Suprapubic skin (tissue), 4 donors: Measurements from ENCODE around the gene PEX6. TPM values are rescaled to one million over a fixed set of nuclear protein-coding genes. Genes with fewer than 3 reads are reported as not detected.

Source experiments
- DNase-seq, 2 donors: peaks; one replicate each; pipeline ENCODE4 v3.0.0-alpha.2; 2019; ENCODE audit warnings: low spot score in 2 of 2
- H3K27ac ChIP-seq: fragments of 200-600 bp; sonication (generic); one replicate; pipeline ENCODE4 v1.5.1; 2019
- H3K27me3 ChIP-seq: fragments of 200-600 bp; sonication (generic); one replicate; pipeline ENCODE4 v1.5.1; 2019
- H3K36me3 ChIP-seq: fragments of 200-600 bp; sonication (generic); one replicate; pipeline ENCODE4 v1.5.1; 2019
- H3K4me1 ChIP-seq: fragments of 200-600 bp; sonication (generic); one replicate; pipeline ENCODE4 v1.5.1; 2019
- H3K4me3 ChIP-seq: fragments of 200-600 bp; sonication (generic); one replicate; pipeline ENCODE4 v1.5.1; 2019; ENCODE audit warnings: mild to moderate bottlenecking
- H3K9me3 ChIP-seq: fragments of 200-600 bp; sonication (generic); one replicate; pipeline ENCODE4 v1.5.1; 2019
- EP300 ChIP-seq: sonication (generic); formaldehyde crosslinking; IDR thresholded peaks from one replicate; pipeline ENCODE4 v1.6.1; 2017; ENCODE audit warnings: antibody characterized with exemption
- POLR2A ChIP-seq, 2 donors: fragments of 450-650 bp; IDR thresholded peaks; one replicate each; pipeline ENCODE4 v1.6.1; 2017; ENCODE audit warnings: antibody characterized with exemption in 2 of 2, mild to moderate bottlenecking in 2 of 2, moderate library complexity in 2 of 2
- POLR2AphosphoS5 ChIP-seq, 3 donors: sonication (generic); formaldehyde crosslinking; IDR thresholded peaks; one replicate each; pipeline ENCODE4 v1.6.1; 2017; ENCODE audit warnings: antibody characterized with exemption in 3 of 3
- WGBS: methylation state at CpG from one replicate; pipeline ENCODE4 v1.1.5; 2018; 5-methylcytosine and 5-hydroxymethylcytosine counted together
- total RNA-seq, 4 donors: library from RNA; depleted of rRNA; stranded (reverse); fragments of >200 nt; gene quantifications; one replicate each; pipeline ENCODE4 v1.1.0, GENCODE V29; 2016
- TF ChIP-seq, protein P1 (sequence below), 2 donors: fragments of 200-600 bp in 1 of 2; fragments of 450-650 bp in 1 of 2; sonication (generic) in 1 of 2; IDR thresholded peaks; one replicate each; pipeline ENCODE4 v1.5.1; 2016 to 2019; ENCODE audit warnings: antibody characterized with exemption in 2 of 2, mild to moderate bottlenecking in 1 of 2, moderate library complexity in 1 of 2

The PEX6 gene
- total RNA-seq, 4 donors from 2014 or later, result 18.6 to 48.0 (median 22.8) TPM

DNA sequence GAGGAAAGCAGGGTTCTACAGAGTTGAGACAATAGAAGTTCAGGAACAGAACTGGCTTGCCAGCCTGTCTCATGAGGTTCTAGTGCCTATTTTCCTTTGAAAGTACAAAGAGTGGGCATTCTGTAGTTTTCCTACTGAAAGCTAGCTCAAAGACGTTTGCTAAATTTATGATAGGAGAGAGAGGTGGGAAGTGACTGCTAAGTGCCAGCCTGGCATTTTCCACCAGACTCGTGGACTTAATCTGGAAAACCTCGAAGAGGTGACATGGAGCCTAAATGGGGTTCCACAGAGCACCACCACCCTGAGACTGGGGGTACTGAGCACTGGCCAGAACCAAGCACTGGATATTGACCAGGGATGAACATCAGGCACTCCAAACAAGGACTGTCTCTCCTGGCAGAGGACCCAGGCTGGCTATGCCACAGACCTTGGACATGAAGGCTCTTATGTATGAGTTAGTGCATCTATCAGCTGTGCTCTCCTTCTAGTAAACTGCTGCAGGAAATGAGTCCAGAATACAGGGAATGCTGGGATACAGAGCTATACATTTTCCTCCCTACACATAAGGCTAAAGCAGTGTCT is 7.1 kb downstream of the PEX6 start:
- no peaks in the 10 kb centered on the region for H3K27me3 ChIP-seq
- 91% methylated on average over 3 of the region's 3 CpGs for WGBS
- TF ChIP-seq POLR2AphosphoS5 (IDR thresholded peaks at IDR 0.05) (no peak), EP300 (no peak), POLR2A (IDR thresholded peaks at IDR 0.05) (no peak)
- TF ChIP-seq, protein P1, sequence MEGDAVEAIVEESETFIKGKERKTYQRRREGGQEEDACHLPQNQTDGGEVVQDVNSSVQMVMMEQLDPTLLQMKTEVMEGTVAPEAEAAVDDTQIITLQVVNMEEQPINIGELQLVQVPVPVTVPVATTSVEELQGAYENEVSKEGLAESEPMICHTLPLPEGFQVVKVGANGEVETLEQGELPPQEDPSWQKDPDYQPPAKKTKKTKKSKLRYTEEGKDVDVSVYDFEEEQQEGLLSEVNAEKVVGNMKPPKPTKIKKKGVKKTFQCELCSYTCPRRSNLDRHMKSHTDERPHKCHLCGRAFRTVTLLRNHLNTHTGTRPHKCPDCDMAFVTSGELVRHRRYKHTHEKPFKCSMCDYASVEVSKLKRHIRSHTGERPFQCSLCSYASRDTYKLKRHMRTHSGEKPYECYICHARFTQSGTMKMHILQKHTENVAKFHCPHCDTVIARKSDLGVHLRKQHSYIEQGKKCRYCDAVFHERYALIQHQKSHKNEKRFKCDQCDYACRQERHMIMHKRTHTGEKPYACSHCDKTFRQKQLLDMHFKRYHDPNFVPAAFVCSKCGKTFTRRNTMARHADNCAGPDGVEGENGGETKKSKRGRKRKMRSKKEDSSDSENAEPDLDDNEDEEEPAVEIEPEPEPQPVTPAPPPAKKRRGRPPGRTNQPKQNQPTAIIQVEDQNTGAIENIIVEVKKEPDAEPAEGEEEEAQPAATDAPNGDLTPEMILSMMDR (IDR thresholded peaks at IDR 0.05), result no peak
- no peaks in the 10 kb centered on the region for H3K9me3 ChIP-seq
- H3K27ac ChIP-seq, result no peak overlapping the region
- no peak overlapping the region for H3K4me3 ChIP-seq
- peaks cover 17% of the 10 kb centered on the region for H3K36me3 ChIP-seq
- peaks cover 3% of the 10 kb centered on the region for H3K4me1 ChIP-seq
- DNase-seq, result no peak

DNA sequence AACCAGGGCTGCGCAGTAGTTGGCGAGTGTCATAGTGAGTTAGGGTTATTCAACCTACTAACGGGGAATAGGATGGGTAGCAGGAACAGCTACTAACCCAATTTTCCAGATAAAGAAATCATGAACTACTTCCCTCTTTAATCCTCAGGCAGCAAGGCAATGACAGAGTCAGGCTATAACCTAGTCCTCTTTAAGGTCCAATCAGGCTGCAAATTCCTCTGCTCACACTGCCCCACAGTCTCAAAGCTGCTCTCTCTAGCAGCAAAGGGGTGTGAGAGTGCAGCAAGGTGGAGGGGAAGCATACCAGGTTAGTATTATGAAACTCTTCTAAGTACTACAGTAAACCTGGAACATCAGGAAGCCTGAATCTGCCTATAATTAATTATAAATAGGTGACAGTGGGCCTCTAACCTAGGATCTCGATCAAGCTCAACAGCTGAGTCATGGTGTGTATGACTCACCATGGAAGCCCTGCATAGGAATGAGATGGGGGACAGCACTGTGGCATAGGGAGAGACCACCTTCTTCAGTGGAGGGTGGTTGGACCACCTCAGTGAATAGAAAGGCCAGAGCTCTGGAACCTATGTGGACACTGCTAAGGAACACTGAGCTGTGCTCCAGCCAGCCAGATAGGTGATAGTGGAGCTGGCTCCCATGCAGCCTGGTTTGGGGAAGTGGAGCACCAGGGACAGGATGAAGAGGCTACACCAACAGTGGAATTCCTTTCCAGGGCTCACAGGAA is 7.9 kb downstream of the PEX6 start:
- Histone ChIP-seq H3K4me3 (no peak overlapping the region), H3K9me3 (no peaks in the 10 kb centered on the region), H3K27ac (no peak overlapping the region), H3K4me1 (peaks cover 3% of the 10 kb centered on the region), H3K27me3 (no peaks in the 10 kb centered on the region), H3K36me3 (peaks cover 23% of the 10 kb centered on the region)
- no peak for DNase-seq
- WGBS, result 74% methylated on average over 4 of the region's 4 CpGs
- TF ChIP-seq EP300, result no peak
- TF ChIP-seq POLR2A (IDR thresholded peaks at IDR 0.05), result no peak
- no peak for TF ChIP-seq POLR2AphosphoS5 (IDR thresholded peaks at IDR 0.05)
- TF ChIP-seq, protein P1 (IDR thresholded peaks at IDR 0.05), result no peak

DNA sequence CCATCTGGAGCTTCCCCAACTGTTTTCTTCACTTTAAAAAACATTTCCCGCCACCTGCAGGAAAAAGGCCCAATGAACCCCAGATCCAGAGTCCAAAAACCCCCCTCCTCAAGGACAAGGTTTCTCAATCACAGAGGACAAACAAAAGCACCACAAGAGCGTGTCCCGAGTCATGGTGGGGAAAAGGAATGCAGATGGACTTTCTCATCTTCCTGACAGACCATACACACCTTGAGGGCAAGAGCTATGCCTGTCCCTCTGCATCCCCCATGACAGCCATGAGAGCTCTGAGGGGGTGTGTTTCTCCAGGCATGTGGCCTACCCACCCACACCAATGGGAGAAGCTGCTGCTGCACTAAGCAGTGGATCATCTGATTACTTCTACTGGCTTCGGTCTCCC is 9.0 kb downstream of the PEX6 start:
- WGBS, result 92% methylated on average over 4 of the region's 4 CpGs
- Histone ChIP-seq H3K9me3 (no peaks in the 10 kb centered on the region), H3K4me1 (no peaks in the 10 kb centered on the region), H3K27ac (no peak overlapping the region), H3K27me3 (no peaks in the 10 kb centered on the region), H3K36me3 (peaks cover 34% of the 10 kb centered on the region), H3K4me3 (no peak overlapping the region)
- DNase-seq, result no peak
- TF ChIP-seq POLR2A (IDR thresholded peaks at IDR 0.05), result no peak
- TF ChIP-seq, protein P1 (IDR thresholded peaks at IDR 0.05), result no peak
- TF ChIP-seq EP300, result no peak
- TF ChIP-seq POLR2AphosphoS5 (IDR thresholded peaks at IDR 0.05), result no peak

DNA sequence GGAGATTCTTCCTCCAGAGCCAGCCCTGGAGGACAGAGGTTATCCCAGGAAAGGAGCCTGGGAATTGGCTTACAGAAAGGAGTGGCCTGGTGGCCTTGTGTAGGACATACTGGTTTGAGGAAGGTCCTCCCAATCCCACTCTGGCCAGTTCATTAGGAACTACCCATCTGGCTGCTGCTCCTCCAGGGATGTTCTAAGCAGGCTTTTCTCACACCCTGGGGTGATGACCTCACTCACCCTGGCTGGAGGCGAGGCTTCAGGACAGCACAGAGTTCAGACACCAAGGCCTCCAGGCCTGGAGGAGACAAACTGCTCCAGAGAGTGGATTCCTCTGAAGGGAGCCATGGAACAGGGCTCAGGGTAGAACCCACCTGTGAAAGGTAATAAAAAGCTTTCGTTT is 9.6 kb downstream of the PEX6 start:
- Histone ChIP-seq H3K36me3 (peaks cover 39% of the 10 kb centered on the region), H3K4me3 (no peak overlapping the region), H3K27ac (no peak overlapping the region), H3K4me1 (no peaks in the 10 kb centered on the region), H3K9me3 (no peaks in the 10 kb centered on the region), H3K27me3 (no peaks in the 10 kb centered on the region)
- TF ChIP-seq POLR2AphosphoS5 (IDR thresholded peaks at IDR 0.05) (no peak), EP300 (no peak), POLR2A (IDR thresholded peaks at IDR 0.05) (no peak)
- TF ChIP-seq, protein P1 (IDR thresholded peaks at IDR 0.05), result no peak
- WGBS, result 93% methylated on average over 2 of the region's 2 CpGs
- DNase-seq, result no peak

DNA sequence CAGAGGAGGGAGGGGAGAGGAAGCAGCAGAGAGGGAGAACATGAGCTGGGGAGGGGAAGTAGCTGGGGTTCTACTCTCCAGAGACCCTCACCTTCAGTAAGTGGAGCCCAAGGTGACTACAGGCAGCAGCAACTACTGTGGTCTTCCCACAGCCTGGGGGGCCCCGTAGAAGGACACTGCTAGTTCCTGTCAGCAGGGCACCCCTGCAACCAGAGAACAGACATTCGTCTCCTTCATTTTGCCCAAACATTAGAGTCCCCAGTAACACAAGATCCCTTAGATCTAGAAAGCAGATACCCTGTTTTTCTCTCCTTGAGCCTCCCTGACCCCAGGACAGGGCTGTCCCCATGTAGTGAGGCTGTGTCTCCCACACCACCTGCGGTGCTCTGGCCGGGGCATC is 10.2 kb downstream of the PEX6 start:
- no peaks in the 10 kb centered on the region for H3K27me3 ChIP-seq
- no peak overlapping the region for H3K4me3 ChIP-seq
- DNase-seq, result no peak
- H3K4me1 ChIP-seq, result no peaks in the 10 kb centered on the region
- H3K9me3 ChIP-seq, result no peaks in the 10 kb centered on the region
- TF ChIP-seq, protein P1 (IDR thresholded peaks at IDR 0.05), result no peak
- TF ChIP-seq POLR2A (IDR thresholded peaks at IDR 0.05) (no peak), POLR2AphosphoS5 (IDR thresholded peaks at IDR 0.05) (no peak), EP300 (no peak)
- WGBS, result 100% methylated on average over 2 of the region's 4 CpGs
- H3K27ac ChIP-seq, result no peak overlapping the region
- peaks cover 46% of the 10 kb centered on the region for H3K36me3 ChIP-seq
